ENCODE results near the gene DOLPP1. TPM values are rescaled to one million over a fixed set of nuclear protein-coding genes. Genes with fewer than 3 reads are reported as not detected.

The DOLPP1 gene
- total RNA-seq, 1 experiment from 2014 or later, result 18.5 TPM

GRCh38 chr9:129068110-129068509 is 12.8 kb upstream of the DOLPP1 start:
- no peak for TF ChIP-seq CTCF (IDR thresholded peaks at IDR 0.05; ENCODE audit: unreplicated experiment)
- Mint-ChIP-seq H3K27ac (ENCODE audit: low read depth, unreplicated experiment) (no peak overlapping the region), H3K9me3 (ENCODE audit: unreplicated experiment) (no peaks in the 10 kb centered on the region), H3K27me3 (ENCODE audit: insufficient read depth, unreplicated experiment) (no peaks in the 10 kb centered on the region), H3K4me3 (ENCODE audit: unreplicated experiment) (no peak overlapping the region), H3K36me3 (ENCODE audit: insufficient read depth, unreplicated experiment) (peaks cover 40% of the 10 kb centered on the region), H3K4me1 (ENCODE audit: insufficient read depth, unreplicated experiment) (no peaks in the 10 kb centered on the region)
- POLR2A ChIA-PET, result interaction anchor here (0.8 to 0.9 kb wide), 2 partner anchors 13 to 32 kb away, joined by 3 read pairs; partner anchors contain the start of gene MIGA2
- intact Hi-C loops (cut with micrococcal nuclease), result no loop called here
- no peak for DNase-seq (ENCODE audit: unreplicated experiment)
- CTCF ChIA-PET, result no interaction called here
- BruUV-seq (replicated peaks), result no TSS peak

GRCh38 chr9:129068990-129069861 is 11.7 kb upstream of the DOLPP1 start:
- H3K36me3 Mint-ChIP-seq (ENCODE audit: insufficient read depth, unreplicated experiment), result peaks cover 36% of the 10 kb centered on the region
- intact Hi-C loops (cut with micrococcal nuclease), result no loop called here
- no TSS peak for BruUV-seq (replicated peaks)
- no peaks in the 10 kb centered on the region for H3K27me3 Mint-ChIP-seq (ENCODE audit: insufficient read depth, unreplicated experiment)
- POLR2A ChIA-PET, result interaction anchor here (0.5 kb wide), 1 partner anchor 420 kb away, joined by 3 read pairs; no protein-coding TSS in a partner anchor
- no peak overlapping the region for H3K27ac Mint-ChIP-seq (ENCODE audit: low read depth, unreplicated experiment)
- H3K4me3 Mint-ChIP-seq (ENCODE audit: unreplicated experiment), result no peak overlapping the region
- CTCF ChIA-PET, result interaction anchor here (0.7 kb wide), 1 partner anchor 62 kb away, joined by 3 read pairs; no protein-coding TSS in a partner anchor
- TF ChIP-seq CTCF (IDR thresholded peaks at IDR 0.05; ENCODE audit: unreplicated experiment), result no peak
- DNase-seq (ENCODE audit: unreplicated experiment), result no peak
- no peaks in the 10 kb centered on the region for H3K4me1 Mint-ChIP-seq (ENCODE audit: insufficient read depth, unreplicated experiment)
- H3K9me3 Mint-ChIP-seq (ENCODE audit: unreplicated experiment), result no peaks in the 10 kb centered on the region

- no TSS peak for BruUV-seq (replicated peaks)
- TF ChIP-seq CTCF (IDR thresholded peaks at IDR 0.05; ENCODE audit: unreplicated experiment), result no peak
- no peaks in the 10 kb centered on the region for H3K27me3 Mint-ChIP-seq (ENCODE audit: insufficient read depth, unreplicated experiment)
- no peaks in the 10 kb centered on the region for H3K4me1 Mint-ChIP-seq (ENCODE audit: insufficient read depth, unreplicated experiment)
- no peak overlapping the region for H3K27ac Mint-ChIP-seq (ENCODE audit: low read depth, unreplicated experiment)
- peaks cover 28% of the 10 kb centered on the region for H3K36me3 Mint-ChIP-seq (ENCODE audit: insufficient read depth, unreplicated experiment)
- intact Hi-C loops (cut with micrococcal nuclease), result no loop called here
- POLR2A ChIA-PET, result interaction anchor here (0.5 kb wide), 1 partner anchor 421 kb away, joined by 3 read pairs; no protein-coding TSS in a partner anchor
- no peak overlapping the region for H3K4me3 Mint-ChIP-seq (ENCODE audit: unreplicated experiment)
- CTCF ChIA-PET, result interaction anchor here (0.6 kb wide), 1 partner anchor 42 kb away, joined by 3 read pairs; the partner anchor contains the start of gene SH3GLB2
- H3K9me3 Mint-ChIP-seq (ENCODE audit: unreplicated experiment), result no peaks in the 10 kb centered on the region
- no peak for DNase-seq (ENCODE audit: unreplicated experiment)
These were observed 10.9 kb upstream of the DOLPP1 start for GRCh38 chr9:129069862-129070641.
